DND-41 (cell line): Measurements from ENCODE around the gene RAF1.

Experiments used
- CTCF ChIP-seq: IDR thresholded peaks from 2 replicates; pipeline ENCODE4 v1.5.1; 2012; ENCODE audit warnings: borderline replicate concordance, low read length, moderate library complexity, mild to moderate bottlenecking; ENCODE audit not compliant: poor library complexity, severe bottlenecking; ENCODE audit errors: extremely low read depth
- EZH2 ChIP-seq: IDR thresholded peaks from 3 replicates; pipeline ENCODE4 v1.6.1; 2012; ENCODE audit warnings: borderline replicate concordance, low read depth, mild to moderate bottlenecking, moderate library complexity, low read length, inconsistent platforms; ENCODE audit not compliant: severe bottlenecking

GRCh38 chr3:12677616-12678015, 13.7 kb upstream of the RAF1 start:
- TF ChIP-seq CTCF: no peak
- TF ChIP-seq EZH2: no peak
